Stimulated activated effector memory CD8-positive, alpha-beta T cell treated with anti-CD3 and anti-CD28 coated beads, Interleukin-12 subunit alpha, Interleukin-12 subunit beta, amount 100 ng/mL, for 72 hours (primary cell): ENCODE measurements around the gene NDST1.
A peak's percentile ranks its signal among the peaks of the same experiment; 100 is the strongest.

Source experiments
- ATAC-seq: fragments of 150-1000 bp; cut with Tn5 transposase; 2 replicates; pipeline ENCODE4 v1.10.0; 2021
- DNase-seq, 2 donors: peaks; one replicate each; pipeline ENCODE4 v3.0.0; 2021 to 2022; ENCODE audit warnings: low spot score in 2 of 2
- H3K27ac Mint-ChIP-seq: one replicate; pipeline ENCODE4 v1.8.0; 2022; ENCODE audit warnings: mild to moderate bottlenecking, mixed read lengths
- H3K36me3 Mint-ChIP-seq: one replicate; pipeline ENCODE4 v1.8.0; 2022; ENCODE audit warnings: mild to moderate bottlenecking, mixed read lengths
- H3K4me1 Mint-ChIP-seq: one replicate; pipeline ENCODE4 v1.8.0; 2022; ENCODE audit warnings: mixed read lengths
- H3K4me3 Mint-ChIP-seq: one replicate; pipeline ENCODE4 v1.8.0; 2022; ENCODE audit warnings: mild to moderate bottlenecking, mixed read lengths
- H3K9me3 Mint-ChIP-seq: one replicate; pipeline ENCODE4 v1.8.0; 2022; ENCODE audit warnings: mixed read lengths

NDST1 gene

DNA sequence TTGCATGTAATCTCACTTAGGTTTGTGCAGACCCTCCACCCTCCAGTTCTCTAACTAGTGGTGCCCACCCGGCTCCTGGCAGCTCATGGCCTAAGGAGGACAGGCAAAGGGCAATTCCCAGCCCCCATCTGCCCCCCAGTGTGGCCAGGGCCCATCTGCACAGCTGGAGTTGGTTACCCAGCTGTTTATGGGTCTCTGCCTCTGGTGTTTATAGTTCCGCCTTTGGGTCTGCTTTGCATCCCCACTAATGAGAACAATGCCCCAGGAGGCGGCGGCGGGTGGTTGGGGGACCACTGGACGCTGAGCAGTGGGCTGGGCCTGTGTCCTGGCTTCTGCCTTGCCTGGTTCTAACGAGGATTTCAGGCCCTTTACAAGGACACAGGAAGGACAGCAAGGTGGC, 62.4 kb downstream of the NDST1 start:
- Mint-ChIP-seq H3K4me1 (no peaks in the 10 kb centered on the region), H3K4me3 (no peak overlapping the region), H3K9me3 (no peaks in the 10 kb centered on the region), H3K36me3 (no peaks in the 10 kb centered on the region), H3K27ac (no peak overlapping the region)
- DNase-seq (no peak), ATAC-seq (no peak)

GRCh38 chr5:150571836-150572235, 63.9 kb downstream of the NDST1 start:
- Mint-ChIP-seq H3K9me3 (no peaks in the 10 kb centered on the region), H3K4me3 (no peak overlapping the region), H3K4me1 (no peaks in the 10 kb centered on the region), H3K27ac (no peak overlapping the region), H3K36me3 (no peaks in the 10 kb centered on the region)
- no peak for ATAC-seq
- no peak for DNase-seq

DNA sequence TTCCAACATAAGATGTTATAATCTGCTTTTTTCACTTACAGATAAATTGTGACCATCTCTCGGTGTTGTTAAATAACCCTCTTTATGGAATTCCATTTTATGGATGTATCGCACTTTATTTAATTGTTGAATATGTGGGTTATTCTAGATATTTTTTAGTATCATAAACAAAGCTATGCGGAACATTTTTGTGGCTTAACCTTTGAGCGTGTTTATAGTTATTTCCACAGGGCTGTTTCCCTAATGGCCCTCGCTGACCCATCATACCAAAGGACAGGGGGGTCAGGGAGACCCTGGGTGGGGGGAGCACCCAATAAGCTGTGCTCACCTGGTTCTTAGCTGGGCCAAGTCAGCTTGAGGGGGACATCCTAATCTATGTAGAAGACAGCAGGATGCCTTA, 65.3 kb downstream of the NDST1 start:
- Mint-ChIP-seq H3K9me3 (no peaks in the 10 kb centered on the region), H3K4me3 (no peak overlapping the region), H3K36me3 (no peaks in the 10 kb centered on the region), H3K4me1 (no peaks in the 10 kb centered on the region), H3K27ac (no peak overlapping the region)
- DNase-seq (no peak), ATAC-seq (no peak)

- Mint-ChIP-seq H3K27ac (no peak overlapping the region), H3K36me3 (no peaks in the 10 kb centered on the region), H3K4me1 (no peaks in the 10 kb centered on the region), H3K9me3 (no peaks in the 10 kb centered on the region), H3K4me3 (no peak overlapping the region)
- no peak for DNase-seq
- ATAC-seq = no peak
These were observed 66.2 kb downstream of the NDST1 start for GRCh38 chr5:150573867-150574817.

GRCh38 chr5:150574818-150575547, 67.1 kb downstream of the NDST1 start:
- Mint-ChIP-seq H3K4me1 (no peaks in the 10 kb centered on the region), H3K27ac (no peak overlapping the region), H3K9me3 (no peaks in the 10 kb centered on the region), H3K4me3 (no peak overlapping the region), H3K36me3 (no peaks in the 10 kb centered on the region)
- ATAC-seq (peak; percentile 22), DNase-seq (no peak)

DNA sequence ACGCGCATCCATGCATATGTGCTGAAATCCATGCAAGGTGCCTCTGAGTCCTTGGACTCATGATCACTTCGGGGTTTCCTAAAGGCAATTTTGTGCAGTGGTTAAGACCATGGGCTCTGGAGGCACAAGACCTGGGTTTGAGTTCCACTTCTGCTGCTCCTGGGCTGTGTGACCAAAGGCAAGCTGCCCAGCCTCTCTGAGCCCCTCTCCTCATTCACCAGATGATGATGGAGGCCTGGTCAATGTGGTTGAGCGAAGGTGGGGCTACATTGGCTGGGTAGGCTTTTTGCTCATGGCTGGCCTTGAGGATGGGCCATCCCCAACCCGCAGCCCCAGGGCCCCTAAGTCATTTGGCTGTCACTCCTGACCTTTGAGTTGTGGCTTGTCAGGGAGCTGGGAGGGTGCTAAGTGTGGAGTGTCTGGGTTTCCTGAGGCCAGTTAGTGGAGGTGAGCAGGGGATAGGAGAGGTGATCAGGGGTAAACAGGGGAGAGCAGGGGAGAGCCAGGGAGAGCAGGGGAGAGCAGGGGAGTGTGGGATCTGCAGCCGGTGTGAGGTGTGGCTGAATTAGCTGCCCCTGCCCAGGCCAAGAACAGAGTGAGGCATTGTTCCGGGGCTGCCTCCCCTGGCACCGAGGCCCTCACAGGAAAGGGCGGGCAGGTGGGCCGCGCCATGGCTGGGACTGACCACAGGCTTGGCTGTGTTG, 68.0 kb downstream of the NDST1 start:
- ATAC-seq = no peak
- Mint-ChIP-seq H3K27ac (peak overlapping the region; percentile 56), H3K9me3 (no peaks in the 10 kb centered on the region), H3K36me3 (no peaks in the 10 kb centered on the region), H3K4me1 (no peaks in the 10 kb centered on the region), H3K4me3 (no peak overlapping the region)
- no peak for DNase-seq

DNA sequence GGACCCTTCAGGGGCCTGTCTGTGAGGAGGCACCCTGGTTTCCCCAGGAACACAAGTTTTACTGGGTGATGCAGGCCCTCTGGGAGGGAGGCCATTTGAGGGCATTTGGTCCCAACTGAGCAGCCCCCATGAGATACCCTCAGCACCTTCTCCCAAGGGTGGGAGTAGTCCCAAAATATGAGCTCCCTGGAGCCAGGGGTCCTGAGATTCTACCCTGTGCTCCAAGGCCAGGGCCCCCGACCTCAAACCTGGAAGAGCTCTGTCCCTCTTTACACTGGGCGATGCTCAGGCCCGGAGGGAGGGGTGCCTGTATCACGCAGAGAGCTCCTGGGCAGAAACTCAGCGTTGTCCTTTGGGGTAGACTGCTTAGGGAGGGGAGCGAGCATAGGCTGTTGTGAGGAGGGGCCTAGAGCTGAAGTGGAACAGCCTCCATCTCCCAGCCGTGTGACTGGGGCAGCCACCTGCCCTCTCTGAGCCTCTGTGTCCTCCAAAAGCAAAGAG, 68.6 kb downstream of the NDST1 start:
- Mint-ChIP-seq H3K4me3 (no peak overlapping the region), H3K36me3 (no peaks in the 10 kb centered on the region), H3K4me1 (no peaks in the 10 kb centered on the region), H3K9me3 (no peaks in the 10 kb centered on the region), H3K27ac (no peak overlapping the region)
- ATAC-seq = no peak
- no peak for DNase-seq

GRCh38 chr5:150577378-150578139, 69.6 kb downstream of the NDST1 start:
- no peaks in the 10 kb centered on the region for H3K4me1 Mint-ChIP-seq
- no peak overlapping the region for H3K27ac Mint-ChIP-seq
- no peak overlapping the region for H3K4me3 Mint-ChIP-seq
- no peak for DNase-seq
- no peaks in the 10 kb centered on the region for H3K9me3 Mint-ChIP-seq
- no peaks in the 10 kb centered on the region for H3K36me3 Mint-ChIP-seq
- ATAC-seq = no peak

DNA sequence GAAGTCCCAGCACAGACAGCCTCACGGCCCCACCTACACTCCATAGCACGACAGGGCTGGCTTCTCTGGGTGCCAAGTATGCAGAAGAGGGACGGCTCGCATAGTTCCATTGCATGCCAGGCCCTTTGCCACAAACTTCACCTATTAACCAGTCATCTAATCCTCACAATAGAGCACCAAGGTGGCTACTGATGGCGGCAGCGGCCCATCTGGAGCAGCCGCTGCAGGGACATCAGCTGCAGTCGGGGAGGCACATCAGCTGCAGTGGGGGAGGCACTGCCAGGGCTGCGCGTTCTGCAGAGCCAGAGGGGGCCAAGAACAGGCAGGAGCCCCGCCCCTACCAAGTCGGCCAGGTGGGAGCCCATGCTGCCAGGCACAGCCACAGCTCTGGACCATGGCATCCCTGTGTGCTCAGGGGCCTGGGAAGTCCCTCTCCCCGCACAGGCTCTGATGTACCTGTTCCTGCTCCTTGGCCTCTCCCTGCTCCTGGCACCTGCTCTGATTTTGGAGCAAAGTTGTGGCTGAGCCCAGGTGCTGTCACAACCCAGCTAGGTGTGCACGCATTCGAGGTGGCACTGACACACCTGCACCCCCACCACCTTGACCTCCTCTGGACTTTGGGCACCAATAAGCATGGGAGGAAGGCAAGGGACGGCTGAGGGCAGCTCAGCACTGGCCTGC, 71.0 kb downstream of the NDST1 start:
- Mint-ChIP-seq H3K36me3 (no peaks in the 10 kb centered on the region), H3K9me3 (no peaks in the 10 kb centered on the region), H3K4me3 (no peak overlapping the region), H3K27ac (no peak overlapping the region), H3K4me1 (no peaks in the 10 kb centered on the region)
- no peak for DNase-seq
- no peak for ATAC-seq

DNA sequence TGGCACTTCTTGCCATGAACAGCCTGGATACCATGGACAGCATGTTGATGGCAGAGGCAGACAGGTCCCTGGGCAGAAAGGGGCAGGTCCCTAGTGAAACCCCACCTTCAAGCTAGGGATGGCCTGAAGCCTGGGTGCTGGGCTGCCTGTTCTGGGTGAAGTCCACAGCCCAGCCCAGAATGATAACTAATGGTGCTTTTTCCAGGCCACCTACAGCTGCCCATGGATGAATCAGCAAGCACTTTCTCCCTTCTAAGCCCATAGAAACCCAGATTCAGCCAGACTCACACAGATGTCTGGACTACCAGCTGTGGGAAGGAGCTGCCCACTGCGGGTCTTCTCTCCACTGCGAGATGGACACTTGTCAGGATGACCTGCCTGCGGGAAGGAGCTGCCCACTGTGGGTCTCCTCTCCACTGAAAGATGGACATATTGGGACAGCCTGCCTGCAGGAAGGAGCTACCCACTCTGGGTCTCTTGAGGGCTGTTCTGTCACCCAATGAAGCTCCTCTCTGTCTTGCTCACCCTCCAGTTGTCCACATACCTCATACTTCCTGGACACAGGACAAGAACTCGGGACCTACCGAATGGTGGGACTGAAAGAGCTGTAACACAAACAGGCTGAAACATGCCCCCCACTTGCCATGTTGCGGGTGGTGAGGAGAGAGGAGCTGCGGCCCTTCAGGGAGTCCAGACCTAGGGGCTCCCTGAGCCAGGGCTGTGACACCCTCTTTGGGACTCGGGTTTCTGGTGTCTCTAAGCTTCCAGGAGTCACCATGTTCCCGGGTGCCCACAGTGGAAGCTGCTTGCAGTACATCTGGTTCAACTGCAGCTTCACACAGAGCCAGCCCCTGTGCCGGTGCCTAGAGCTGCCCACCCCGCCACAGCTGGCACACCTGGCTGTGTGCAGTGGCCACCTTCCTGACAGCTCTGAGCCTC, 71.8 kb downstream of the NDST1 start:
- Mint-ChIP-seq H3K9me3 (no peaks in the 10 kb centered on the region), H3K36me3 (no peaks in the 10 kb centered on the region), H3K27ac (no peak overlapping the region), H3K4me1 (no peaks in the 10 kb centered on the region), H3K4me3 (no peak overlapping the region)
- DNase-seq (no peak), ATAC-seq (no peak)

DNA sequence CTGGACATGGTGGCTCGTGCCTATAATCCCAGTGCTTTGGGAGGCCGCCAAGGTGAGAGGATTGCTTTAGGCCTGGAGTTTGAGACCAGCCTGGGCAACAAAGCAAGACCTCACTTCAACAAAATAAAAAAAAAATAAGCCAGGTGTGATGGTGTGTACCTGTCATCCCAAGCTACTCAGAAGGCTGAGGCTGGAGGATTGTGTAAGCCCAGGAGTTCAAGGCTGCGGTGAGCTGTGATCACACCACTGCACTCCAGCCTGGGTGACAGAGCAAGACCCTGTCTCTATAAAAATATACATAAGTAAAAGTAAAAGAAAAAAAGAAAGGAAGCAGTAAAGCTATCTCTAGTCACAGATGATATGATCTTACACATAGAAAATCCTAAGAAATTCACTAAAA, 73.0 kb downstream of the NDST1 start:
- no peak overlapping the region for H3K27ac Mint-ChIP-seq
- no peaks in the 10 kb centered on the region for H3K9me3 Mint-ChIP-seq
- no peak for DNase-seq
- no peak overlapping the region for H3K4me3 Mint-ChIP-seq
- H3K36me3 Mint-ChIP-seq = no peaks in the 10 kb centered on the region
- ATAC-seq = no peak
- no peaks in the 10 kb centered on the region for H3K4me1 Mint-ChIP-seq

DNA sequence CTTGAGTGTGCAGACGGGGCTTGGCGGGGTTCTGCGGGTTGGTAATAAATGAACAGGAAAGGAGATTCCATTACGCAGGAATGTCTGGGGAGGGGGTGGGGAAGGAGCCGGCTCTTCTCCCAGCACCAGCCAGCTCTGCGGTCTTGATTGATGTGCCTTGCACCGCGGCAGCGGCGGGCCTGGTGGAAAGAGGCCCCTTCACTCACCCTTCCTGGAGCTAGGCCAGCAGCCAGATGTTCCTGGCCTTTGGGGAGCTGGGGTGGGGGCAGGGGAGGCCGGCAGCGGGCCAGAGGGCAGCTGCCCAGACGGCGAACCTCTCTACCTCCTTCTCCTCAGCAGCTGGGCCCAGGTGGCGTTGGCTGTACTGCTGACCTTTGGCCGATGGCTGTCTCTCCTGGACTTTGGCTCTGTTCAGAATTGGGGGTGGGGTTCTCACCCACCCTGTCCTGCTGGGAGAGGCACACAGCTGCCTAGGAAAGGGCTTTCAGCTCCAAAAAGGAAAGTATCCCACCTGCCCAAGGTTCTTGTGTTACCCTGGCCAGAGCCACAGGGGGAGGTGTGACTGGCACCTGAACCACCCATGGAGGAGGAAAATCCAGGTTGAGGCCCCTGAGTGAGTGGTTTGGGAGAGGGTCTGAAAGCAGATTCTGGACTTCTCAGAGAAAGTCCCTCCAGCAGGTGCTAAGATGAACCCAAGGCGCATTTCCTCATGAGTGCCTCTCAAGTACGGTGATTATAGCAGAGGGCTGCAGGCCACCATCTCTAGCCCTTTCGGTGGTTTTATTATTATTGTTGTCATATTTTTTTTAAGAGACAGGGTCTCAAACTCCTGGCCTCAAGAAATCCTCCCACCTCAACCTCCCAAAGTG, 74.5 kb downstream of the NDST1 start:
- ATAC-seq (no peak), DNase-seq (no peak)
- no peaks in the 10 kb centered on the region for H3K36me3 Mint-ChIP-seq
- no peaks in the 10 kb centered on the region for H3K4me1 Mint-ChIP-seq
- no peaks in the 10 kb centered on the region for H3K9me3 Mint-ChIP-seq
- no peak overlapping the region for H3K4me3 Mint-ChIP-seq
- H3K27ac Mint-ChIP-seq = no peak overlapping the region
